AG20443 (cell line): Measurements from ENCODE around the gene OLIG1.

Experiments used
- DNase-seq: peaks from one replicate; pipeline ENCODE4 v3.0.0; 2012; ENCODE audit warnings: low spot score, mixed read lengths

OLIG1 gene, protein sequence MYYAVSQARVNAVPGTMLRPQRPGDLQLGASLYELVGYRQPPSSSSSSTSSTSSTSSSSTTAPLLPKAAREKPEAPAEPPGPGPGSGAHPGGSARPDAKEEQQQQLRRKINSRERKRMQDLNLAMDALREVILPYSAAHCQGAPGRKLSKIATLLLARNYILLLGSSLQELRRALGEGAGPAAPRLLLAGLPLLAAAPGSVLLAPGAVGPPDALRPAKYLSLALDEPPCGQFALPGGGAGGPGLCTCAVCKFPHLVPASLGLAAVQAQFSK

DNA sequence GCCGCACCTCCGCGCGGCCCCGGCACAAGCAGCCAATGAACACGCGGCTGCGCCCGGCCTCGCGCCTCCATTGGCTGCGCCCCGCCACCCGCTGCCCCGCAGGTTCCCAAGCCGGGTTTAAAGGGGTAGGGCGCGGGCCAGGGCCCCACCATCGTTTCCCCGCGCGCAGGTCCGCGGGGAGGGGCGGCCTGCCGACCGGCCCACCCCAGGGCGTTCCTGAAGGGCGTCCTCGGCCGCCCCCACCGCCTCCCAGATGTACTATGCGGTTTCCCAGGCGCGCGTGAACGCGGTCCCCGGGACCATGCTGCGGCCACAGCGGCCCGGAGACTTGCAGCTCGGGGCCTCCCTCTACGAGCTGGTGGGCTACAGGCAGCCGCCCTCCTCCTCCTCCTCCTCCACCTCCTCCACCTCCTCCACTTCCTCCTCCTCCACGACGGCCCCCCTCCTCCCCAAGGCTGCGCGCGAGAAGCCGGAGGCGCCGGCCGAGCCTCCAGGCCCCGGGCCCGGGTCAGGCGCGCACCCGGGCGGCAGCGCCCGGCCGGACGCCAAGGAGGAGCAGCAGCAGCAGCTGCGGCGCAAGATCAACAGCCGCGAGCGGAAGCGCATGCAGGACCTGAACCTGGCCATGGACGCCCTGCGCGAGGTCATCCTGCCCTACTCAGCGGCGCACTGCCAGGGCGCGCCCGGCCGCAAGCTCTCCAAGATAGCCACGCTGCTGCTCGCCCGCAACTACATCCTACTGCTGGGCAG lies at the start of gene OLIG1:
TSS of gene OLIG1 (plus strand) at position 148 of the 750 bp plus-strand sequence. CDS start at position 254, 106 bp downstream.
- DNase-seq: peak; percentile 47

DNA sequence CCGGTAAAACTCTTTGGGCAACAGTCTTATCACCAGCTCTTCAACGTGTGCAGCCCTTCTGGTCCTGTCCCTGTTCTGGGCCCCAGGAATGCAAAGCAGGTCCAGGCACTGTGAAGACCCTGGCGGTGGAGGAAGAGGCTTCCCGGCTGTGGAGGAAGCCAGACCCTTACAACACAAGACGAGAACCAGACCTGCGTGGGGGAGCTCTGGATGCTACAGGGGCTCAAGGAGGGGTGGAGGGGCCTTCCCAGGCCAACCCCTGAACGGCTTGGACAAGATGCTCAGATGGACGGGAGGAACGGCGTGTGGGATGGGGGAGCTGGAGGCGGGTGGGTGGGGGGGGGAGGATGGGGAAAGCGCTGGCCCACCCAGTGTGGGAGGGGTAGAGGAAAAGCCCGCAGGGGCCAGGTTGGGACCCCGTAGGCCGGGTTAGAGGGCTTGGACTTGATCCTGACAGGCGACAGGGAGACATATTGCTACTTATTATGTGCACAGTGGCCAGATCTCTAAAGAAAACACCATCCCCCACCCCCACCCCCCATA lies 49.3 kb upstream of the OLIG1 start:
- DNase-seq: no peak

DNA sequence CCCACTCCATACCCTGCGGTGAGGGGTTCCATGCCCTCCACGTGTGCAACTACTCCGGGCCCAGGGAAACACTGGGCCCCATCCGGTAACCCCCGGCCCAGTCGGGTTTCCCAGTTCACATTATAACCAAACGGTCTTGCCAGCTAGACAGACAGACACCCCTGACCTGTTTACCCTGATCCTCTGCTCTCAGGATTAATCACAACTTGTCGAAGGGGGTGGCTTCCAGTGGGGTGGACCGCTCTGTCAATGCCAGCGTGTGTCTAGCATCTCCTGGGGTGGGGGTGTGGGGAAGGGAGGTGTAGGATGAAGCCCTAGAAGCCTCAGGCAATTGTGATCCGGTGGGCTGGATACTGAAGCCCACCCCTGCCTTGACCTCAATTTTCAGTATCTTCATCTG lies 48.8 kb upstream of the OLIG1 start:
- no peak for DNase-seq

DNA sequence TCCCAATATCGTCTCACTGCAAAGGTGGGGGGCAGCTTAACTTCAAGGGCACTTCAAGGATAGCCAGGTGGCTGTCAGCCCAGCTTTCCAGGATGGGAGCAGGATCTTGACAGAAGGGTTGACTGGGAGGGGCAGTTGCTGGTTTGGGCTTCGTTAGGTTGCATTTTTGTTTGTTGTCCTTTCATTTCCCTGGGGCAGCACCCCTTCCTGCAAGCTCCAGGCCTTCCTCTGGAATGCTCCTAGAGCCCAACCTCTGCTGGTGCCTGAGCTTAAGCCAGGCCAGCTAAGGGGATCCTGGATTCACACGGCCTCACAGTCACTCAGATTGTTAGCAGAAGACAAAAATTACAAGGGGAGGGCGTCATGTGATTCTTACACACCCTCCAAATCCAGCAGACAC lies 48.3 kb upstream of the OLIG1 start:
- DNase-seq: no peak

DNA sequence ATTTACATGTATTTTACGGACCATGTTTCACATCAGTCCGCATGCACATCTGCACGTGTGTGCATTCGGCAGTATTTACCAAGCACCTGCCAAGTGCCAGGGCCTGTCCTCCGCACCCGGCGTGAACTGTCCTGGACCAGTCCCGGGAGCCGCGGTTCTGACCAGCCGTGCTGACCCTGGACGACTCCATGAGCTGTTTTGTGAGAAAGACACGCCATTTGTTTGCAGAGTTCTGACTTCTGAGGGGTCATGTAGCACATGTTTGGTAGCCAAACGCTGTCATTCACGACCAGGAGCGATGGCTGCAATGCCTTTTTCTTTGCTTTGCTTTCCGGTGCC lies 47.5 kb upstream of the OLIG1 start:
- no peak for DNase-seq

DNA sequence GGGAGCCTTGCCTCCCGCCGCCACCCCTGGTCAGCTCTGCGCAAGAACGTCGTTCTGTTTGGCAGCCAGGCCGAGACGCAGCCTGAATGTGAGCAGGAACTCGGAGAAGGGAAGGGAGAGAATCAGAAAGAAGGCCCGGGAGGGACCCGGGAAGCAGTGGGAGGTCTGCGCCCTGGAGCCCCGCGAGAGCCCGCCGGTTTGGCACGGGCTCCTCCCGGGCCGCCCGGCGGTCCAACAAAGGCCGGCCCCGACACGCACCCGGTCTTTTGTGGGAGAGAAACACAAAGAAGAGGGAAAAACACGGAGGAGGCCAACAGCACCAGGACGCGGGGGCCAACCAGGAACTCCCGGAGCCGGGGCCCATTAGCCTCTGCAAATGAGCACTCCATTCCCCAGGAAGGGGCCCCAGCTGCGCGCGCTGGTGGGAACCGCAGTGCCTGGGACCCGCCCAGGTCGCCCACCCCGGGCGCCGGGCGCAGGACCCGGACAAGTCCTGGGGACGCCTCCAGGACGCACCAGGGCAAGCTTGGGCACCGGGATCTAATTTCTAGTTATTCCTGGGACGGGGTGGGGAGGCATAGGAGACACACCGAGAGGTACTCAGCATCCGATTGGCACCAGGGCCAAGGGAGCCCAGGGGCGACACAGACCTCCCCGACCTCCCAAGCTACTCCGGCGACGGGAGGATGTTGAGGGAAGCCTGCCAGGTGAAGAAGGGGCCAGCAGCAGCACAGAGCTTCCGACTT lies 46.9 kb upstream of the OLIG1 start:
- DNase-seq: no peak

DNA sequence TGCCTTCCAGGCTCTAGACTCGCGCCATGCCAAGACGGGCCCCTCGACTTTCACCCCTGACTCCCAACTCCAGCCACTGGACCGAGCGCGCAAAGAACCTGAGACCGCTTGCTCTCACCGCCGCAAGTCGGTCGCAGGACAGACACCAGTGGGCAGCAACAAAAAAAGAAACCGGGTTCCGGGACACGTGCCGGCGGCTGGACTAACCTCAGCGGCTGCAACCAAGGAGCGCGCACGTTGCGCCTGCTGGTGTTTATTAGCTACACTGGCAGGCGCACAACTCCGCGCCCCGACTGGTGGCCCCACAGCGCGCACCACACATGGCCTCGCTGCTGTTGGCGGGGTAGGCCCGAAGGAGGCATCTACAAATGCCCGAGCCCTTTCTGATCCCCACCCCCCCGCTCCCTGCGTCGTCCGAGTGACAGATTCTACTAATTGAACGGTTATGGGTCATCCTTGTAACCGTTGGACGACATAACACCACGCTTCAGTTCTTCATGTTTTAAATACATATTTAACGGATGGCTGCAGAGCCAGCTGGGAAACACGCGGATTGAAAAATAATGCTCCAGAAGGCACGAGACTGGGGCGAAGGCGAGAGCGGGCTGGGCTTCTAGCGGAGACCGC lies 46.3 kb upstream of the OLIG1 start:
- DNase-seq: no peak

DNA sequence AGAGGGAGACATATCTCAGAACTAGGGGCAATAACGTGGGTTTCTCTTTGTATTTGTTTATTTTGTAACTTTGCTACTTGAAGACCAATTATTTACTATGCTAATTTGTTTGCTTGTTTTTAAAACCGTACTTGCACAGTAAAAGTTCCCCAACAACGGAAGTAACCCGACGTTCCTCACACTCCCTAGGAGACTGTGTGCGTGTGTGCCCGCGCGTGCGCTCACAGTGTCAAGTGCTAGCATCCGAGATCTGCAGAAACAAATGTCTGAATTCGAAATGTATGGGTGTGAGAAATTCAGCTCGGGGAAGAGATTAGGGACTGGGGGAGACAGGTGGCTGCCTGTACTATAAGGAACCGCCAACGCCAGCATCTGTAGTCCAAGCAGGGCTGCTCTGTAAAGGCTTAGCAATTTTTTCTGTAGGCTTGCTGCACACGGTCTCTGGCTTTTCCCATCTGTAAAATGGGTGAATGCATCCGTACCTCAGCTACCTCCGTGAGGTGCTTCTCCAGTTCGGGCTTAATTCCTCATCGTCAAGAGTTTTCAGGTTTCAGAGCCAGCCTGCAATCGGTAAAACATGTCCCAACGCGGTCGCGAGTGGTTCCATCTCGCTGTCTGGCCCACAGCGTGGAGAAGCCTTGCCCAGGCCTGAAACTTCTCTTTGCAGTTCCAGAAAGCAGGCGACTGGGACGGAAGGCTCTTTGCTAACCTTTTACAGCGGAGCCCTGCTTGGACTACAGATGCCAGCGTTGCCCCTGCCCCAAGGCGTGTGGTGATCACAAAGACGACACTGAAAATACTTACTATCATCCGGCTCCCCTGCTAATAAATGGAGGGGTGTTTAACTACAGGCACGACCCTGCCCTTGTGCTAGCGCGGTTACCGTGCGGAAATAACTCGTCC lies 45.5 kb upstream of the OLIG1 start:
- DNase-seq: no peak

DNA sequence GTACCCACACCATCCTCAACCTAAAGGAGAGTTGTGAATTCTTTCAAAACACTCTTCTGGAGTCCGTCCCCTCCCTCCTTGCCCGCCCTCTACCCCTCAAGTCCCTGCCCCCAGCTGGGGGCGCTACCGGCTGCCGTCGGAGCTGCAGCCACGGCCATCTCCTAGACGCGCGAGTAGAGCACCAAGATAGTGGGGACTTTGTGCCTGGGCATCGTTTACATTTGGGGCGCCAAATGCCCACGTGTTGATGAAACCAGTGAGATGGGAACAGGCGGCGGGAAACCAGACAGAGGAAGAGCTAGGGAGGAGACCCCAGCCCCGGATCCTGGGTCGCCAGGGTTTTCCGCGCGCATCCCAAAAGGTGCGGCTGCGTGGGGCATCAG lies 44.8 kb upstream of the OLIG1 start:
- DNase-seq: no peak

DNA sequence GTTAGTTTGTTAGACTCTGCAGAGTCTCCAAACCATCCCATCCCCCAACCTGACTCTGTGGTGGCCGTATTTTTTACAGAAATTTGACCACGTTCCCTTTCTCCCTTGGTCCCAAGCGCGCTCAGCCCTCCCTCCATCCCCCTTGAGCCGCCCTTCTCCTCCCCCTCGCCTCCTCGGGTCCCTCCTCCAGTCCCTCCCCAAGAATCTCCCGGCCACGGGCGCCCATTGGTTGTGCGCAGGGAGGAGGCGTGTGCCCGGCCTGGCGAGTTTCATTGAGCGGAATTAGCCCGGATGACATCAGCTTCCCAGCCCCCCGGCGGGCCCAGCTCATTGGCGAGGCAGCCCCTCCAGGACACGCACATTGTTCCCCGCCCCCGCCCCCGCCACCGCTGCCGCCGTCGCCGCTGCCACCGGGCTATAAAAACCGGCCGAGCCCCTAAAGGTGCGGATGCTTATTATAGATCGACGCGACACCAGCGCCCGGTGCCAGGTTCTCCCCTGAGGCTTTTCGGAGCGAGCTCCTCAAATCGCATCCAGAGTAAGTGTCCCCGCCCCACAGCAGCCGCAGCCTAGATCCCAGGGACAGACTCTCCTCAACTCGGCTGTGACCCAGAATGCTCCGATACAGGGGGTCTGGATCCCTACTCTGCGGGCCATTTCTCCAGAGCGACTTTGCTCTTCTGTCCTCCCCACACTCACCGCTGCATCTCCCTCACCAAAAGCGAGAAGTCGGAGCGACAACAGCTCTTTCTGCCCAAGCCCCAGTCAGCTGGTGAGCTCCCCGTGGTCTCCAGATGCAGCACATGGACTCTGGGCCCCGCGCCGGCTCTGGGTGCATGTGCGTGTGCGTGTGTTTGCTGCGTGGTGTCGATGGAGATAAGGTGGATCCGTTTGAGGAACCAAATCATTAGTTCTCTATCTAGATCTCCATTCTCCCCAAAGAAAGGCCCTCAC lies 44.2 kb upstream of the OLIG1 start, which contains the start of gene OLIG2:
TSS of gene OLIG2 (plus strand) at position 447 of the 954 bp plus-strand sequence. CDS start 928 bp downstream, outside the sequence.
- no peak for DNase-seq

DNA sequence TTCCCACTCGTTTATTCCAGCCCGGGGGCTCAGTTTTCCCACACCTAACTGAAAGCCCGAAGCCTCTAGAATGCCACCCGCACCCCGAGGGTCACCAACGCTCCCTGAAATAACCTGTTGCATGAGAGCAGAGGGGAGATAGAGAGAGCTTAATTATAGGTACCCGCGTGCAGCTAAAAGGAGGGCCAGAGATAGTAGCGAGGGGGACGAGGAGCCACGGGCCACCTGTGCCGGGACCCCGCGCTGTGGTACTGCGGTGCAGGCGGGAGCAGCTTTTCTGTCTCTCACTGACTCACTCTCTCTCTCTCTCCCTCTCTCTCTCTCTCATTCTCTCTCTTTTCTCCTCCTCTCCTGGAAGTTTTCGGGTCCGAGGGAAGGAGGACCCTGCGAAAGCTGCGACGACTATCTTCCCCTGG lies 43.5 kb upstream of the OLIG1 start:
- DNase-seq: no peak

DNA sequence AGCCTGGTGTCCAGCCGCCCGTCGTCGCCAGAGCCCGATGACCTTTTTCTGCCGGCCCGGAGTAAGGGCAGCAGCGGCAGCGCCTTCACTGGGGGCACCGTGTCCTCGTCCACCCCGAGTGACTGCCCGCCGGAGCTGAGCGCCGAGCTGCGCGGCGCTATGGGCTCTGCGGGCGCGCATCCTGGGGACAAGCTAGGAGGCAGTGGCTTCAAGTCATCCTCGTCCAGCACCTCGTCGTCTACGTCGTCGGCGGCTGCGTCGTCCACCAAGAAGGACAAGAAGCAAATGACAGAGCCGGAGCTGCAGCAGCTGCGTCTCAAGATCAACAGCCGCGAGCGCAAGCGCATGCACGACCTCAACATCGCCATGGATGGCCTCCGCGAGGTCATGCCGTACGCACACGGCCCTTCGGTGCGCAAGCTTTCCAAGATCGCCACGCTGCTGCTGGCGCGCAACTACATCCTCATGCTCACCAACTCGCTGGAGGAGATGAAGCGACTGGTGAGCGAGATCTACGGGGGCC lies 43.0 kb upstream of the OLIG1 start:
- no peak for DNase-seq

DNA sequence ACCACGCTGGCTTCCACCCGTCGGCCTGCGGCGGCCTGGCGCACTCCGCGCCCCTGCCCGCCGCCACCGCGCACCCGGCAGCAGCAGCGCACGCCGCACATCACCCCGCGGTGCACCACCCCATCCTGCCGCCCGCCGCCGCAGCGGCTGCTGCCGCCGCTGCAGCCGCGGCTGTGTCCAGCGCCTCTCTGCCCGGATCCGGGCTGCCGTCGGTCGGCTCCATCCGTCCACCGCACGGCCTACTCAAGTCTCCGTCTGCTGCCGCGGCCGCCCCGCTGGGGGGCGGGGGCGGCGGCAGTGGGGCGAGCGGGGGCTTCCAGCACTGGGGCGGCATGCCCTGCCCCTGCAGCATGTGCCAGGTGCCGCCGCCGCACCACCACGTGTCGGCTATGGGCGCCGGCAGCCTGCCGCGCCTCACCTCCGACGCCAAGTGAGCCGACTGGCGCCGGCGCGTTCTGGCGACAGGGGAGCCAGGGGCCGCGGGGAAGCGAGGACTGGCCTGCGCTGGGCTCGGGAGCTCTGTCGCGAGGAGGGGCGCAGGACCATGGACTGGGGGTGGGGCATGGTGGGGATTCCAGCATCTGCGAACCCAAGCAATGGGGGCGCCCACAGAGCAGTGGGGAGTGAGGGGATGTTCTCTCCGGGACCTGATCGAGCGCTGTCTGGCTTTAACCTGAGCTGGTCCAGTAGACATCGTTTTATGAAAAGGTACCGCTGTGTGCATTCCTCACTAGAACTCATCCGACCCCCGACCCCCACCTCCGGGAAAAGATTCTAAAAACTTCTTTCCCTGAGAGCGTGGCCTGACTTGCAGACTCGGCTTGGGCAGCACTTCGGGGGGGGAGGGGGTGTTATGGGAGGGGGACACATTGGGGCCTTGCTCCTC lies 42.3 kb upstream of the OLIG1 start:
- DNase-seq: no peak

DNA sequence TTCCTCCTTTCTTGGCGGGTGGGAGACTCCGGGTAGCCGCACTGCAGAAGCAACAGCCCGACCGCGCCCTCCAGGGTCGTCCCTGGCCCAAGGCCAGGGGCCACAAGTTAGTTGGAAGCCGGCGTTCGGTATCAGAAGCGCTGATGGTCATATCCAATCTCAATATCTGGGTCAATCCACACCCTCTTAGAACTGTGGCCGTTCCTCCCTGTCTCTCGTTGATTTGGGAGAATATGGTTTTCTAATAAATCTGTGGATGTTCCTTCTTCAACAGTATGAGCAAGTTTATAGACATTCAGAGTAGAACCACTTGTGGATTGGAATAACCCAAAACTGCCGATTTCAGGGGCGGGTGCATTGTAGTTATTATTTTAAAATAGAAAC lies 41.7 kb upstream of the OLIG1 start:
- DNase-seq: no peak

DNA sequence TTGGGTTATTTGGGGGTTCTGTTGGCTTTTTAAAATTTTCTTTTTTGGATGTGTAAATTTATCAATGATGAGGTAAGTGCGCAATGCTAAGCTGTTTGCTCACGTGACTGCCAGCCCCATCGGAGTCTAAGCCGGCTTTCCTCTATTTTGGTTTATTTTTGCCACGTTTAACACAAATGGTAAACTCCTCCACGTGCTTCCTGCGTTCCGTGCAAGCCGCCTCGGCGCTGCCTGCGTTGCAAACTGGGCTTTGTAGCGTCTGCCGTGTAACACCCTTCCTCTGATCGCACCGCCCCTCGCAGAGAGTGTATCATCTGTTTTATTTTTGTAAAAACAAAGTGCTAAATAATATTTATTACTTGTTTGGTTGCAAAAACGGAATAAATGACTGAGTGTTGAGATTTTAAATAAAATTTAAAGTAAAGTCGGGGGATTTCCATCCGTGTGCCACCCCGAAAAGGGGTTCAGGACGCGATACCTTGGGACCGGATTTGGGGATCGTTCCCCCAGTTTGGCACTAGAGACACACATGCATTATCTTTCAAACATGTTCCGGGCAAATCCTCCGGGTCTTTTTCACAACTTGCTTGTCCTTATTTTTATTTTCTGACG lies 41.1 kb upstream of the OLIG1 start:
- no peak for DNase-seq

DNA sequence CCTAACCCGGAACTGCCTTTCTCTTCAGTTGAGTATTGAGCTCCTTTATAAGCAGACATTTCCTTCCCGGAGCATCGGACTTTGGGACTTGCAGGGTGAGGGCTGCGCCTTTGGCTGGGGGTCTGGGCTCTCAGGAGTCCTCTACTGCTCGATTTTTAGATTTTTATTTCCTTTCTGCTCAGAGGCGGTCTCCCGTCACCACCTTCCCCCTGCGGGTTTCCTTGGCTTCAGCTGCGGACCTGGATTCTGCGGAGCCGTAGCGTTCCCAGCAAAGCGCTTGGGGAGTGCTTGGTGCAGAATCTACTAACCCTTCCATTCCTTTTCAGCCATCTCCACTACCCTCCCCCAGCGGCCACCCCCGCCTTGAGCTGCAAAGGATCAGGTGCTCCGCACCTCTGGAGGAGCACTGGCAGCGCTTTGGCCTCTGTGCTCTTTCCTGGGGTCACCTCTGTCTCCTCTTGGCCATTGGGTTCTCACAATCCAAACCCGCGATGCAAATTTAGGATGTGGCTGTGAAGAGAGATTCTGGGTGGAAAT lies 40.5 kb upstream of the OLIG1 start:
- DNase-seq: no peak

DNA sequence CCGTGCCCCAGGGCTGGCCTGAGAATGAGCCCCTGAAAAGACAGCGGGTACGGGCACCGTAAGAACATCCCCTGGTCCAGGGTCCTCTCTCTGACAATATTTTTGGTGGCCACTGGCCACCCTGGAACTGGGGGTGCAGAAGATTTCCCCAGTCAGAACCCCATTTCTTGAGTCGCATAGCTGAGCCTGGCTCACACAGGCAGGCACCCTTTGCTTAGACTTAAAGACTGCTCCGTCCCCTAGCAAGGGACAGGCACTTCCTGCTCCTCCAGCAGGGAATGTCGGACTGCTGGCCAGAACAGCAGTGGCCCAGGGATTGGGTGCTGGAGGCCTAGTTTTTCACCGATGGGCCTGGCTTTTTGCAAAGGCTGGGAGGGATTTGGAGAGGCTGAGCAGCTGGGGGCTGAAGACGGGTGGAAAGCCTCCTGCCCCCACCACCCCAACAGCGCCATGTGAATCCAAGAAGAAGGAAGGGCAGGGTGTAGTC lies 39.9 kb upstream of the OLIG1 start:
- DNase-seq: no peak

DNA sequence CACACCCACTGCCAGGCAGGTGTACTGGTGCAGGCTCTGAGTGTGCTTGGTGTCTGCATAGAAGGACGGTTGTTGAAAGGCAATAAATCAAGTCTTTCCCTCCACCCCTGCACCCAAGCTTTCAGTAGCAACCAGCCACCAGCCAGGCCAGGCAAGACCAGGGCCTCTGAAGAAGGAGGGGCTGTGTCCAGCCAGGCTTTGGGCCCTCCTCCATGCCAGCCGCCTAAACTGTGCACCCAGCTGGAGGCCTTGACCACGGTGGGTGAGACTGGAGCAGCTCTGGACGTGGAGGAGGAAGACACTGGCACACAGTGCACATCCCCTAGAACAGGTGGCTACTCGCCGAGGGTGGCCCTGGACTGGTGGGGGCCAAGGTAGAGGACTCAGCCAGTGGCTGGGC lies 39.3 kb upstream of the OLIG1 start:
- no peak for DNase-seq
